ENCODE results near the gene SORL1. TPM values are rescaled to one million over a fixed set of nuclear protein-coding genes. Genes with fewer than 3 reads are reported as not detected.

Gene SORL1
- total RNA-seq, 1 experiment from 2014 or later, result 68.3 TPM

DNA sequence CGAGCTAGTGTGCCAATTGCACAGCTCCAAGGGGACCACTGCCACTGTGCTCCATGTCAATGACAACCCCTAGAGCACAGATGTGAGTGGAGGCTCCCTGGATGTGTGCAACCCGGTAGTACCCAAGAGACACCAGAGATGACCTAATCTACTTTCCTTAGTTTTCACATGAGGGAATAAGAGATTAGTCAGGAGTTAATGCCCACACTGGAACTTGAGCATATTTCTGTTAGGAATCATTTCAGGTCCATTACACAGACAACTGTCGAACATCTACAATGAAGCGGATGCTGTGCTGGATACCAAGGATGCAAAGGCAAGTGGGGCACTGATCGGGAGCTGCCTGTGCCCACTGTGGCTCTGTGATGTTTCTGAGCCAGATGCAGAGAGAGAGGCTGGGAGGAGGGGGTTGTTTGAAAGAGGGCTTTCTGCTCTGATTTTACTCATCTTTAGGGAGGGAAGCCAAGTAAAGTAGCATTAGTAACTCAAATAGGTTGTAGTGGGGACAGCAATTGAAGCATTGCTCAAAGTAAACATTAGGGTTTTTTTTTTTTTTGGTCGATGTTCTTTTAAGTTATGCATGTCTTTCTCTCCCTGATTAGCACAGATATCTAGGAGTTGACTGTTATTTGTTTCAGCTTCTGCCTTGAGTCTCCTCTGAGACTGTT, 83.1 kb downstream of the SORL1 start:
- no peak overlapping the region for H3K56ac ChIP-seq (ENCODE audit: insufficient read length, low read depth, low read length)
- no peak overlapping the region for H3K27ac ChIP-seq (ENCODE audit: insufficient read length, low read depth, low read length)
- H3K4ac ChIP-seq (ENCODE audit: low read depth, low read length), result no peak overlapping the region
- DNase-seq, result no peak
- Mint-ChIP-seq H3K27me3 (ENCODE audit: low read depth) (no peaks in the 10 kb centered on the region), H3K27ac (peak overlapping the region in 2 of 3 experiments; percentile 45 to 90; a peak in 4 of 7 replicates), H3K4me3 (no peak overlapping the region), H3K36me3 (ENCODE audit: insufficient read depth in 1 of 3, low read depth in 3 of 3) (peaks cover 7 to 46% (median 33%) of the 10 kb centered on the region in 3 experiments), H3K4me1 (peaks cover 7 to 20% of the 10 kb centered on the region in 2 experiments), H3K9me3 (peaks cover 1 to 2% of the 10 kb centered on the region in 2 experiments; a peak in 4 of 5 replicates)
- no peak overlapping the region for H3T11ph ChIP-seq (ENCODE audit: low read length)
- peaks cover 2% of the 10 kb centered on the region for H3K79me1 ChIP-seq (ENCODE audit: insufficient read depth, low read depth, low read length, poor library complexity, severe bottlenecking)
- H2AK5ac ChIP-seq (ENCODE audit: insufficient read length, low read length), result no peak overlapping the region
- H3K79me2 ChIP-seq (ENCODE audit: insufficient read depth, low read length), result no peaks in the 10 kb centered on the region
- no peaks in the 10 kb centered on the region for H4K20me1 ChIP-seq (ENCODE audit: control insufficient read depth, insufficient read depth, insufficient read length)
- no peak overlapping the region for H3K14ac ChIP-seq (ENCODE audit: insufficient read depth, low read length)
- H3K9me3 ChIP-seq (ENCODE audit: control insufficient read depth, low read depth, low read length), result no peaks in the 10 kb centered on the region
- no peak overlapping the region for H3K9ac ChIP-seq (ENCODE audit: extremely low read depth, insufficient read length, low read length)
- no peak overlapping the region for H4K5ac ChIP-seq (ENCODE audit: insufficient read length, low read depth, low read length)
- no peak overlapping the region for H4K91ac ChIP-seq (ENCODE audit: insufficient read length, low read depth, low read length)
- no peak overlapping the region for H2BK12ac ChIP-seq (ENCODE audit: insufficient read length, low read depth, low read length)
- no peaks in the 10 kb centered on the region for H3K23me2 ChIP-seq (ENCODE audit: insufficient read length, low read depth, low read length, poor library complexity, severe bottlenecking)
- TF ChIP-seq, protein P1, sequence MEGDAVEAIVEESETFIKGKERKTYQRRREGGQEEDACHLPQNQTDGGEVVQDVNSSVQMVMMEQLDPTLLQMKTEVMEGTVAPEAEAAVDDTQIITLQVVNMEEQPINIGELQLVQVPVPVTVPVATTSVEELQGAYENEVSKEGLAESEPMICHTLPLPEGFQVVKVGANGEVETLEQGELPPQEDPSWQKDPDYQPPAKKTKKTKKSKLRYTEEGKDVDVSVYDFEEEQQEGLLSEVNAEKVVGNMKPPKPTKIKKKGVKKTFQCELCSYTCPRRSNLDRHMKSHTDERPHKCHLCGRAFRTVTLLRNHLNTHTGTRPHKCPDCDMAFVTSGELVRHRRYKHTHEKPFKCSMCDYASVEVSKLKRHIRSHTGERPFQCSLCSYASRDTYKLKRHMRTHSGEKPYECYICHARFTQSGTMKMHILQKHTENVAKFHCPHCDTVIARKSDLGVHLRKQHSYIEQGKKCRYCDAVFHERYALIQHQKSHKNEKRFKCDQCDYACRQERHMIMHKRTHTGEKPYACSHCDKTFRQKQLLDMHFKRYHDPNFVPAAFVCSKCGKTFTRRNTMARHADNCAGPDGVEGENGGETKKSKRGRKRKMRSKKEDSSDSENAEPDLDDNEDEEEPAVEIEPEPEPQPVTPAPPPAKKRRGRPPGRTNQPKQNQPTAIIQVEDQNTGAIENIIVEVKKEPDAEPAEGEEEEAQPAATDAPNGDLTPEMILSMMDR (conservative IDR thresholded peaks at IDR 0.05), result no peak
- H3K4me1 ChIP-seq (ENCODE audit: insufficient read depth, low read length), result no peaks in the 10 kb centered on the region
- no peak overlapping the region for H4K8ac ChIP-seq (replicated peaks; ENCODE audit: insufficient read length, low read depth, low read length)
- no peak overlapping the region for H2BK15ac ChIP-seq (ENCODE audit: low read depth, low read length)
- H2AFZ ChIP-seq (ENCODE audit: low read length), result no peak overlapping the region
- no peak overlapping the region for H2BK120ac ChIP-seq (ENCODE audit: low read depth, low read length, poor library complexity, severe bottlenecking)
- no peak overlapping the region for H2BK20ac ChIP-seq (ENCODE audit: low read depth, low read length, poor library complexity, severe bottlenecking)
- H3K4me2 ChIP-seq (ENCODE audit: insufficient read depth, insufficient read length, low read length), result no peak overlapping the region
- no peak overlapping the region for H3K23ac ChIP-seq (ENCODE audit: insufficient read length, low read depth, low read length)
- no peaks in the 10 kb centered on the region for H3K27me3 ChIP-seq (ENCODE audit: insufficient read depth, low read length)
- WGBS (ENCODE audit: extremely low coverage, insufficient read length, low lambda C conversion rate), result no CpG with 5 or more reads among the region's 6 CpGs
- H3K18ac ChIP-seq (ENCODE audit: insufficient read length, low read depth, low read length), result no peak overlapping the region
- no peak overlapping the region for H2BK5ac ChIP-seq (ENCODE audit: insufficient read length, low read length)

Measured in H9 (cell line).